HepG2 (cell line): Measurements from ENCODE around the gene CNTD1. TPM values are rescaled to one million over a fixed set of nuclear protein-coding genes. Genes with fewer than 3 reads are reported as not detected.

Source experiments
- ATAC-seq: fragments of 200-7000 bp; cut with Tn5 transposase; 3 replicates; pipeline ENCODE4 v1.9.1; 2020; ENCODE audit warnings: mild to moderate bottlenecking, moderate library complexity
- BruUV-seq: library from RNA; stranded (reverse); fragments of 400-500 nt; replicated peaks from 2 replicates; lab custom pipeline; 2021; lab: Mats Ljungman, UMichigan
- CTCF ChIA-PET: fragments of 300-600 bp; formaldehyde crosslinking; extraction: SDS; loops from one replicate; lab custom pipeline; 2021; ENCODE audit warnings: low total read pairs, inconsistent platforms, low intra/inter-chr PET ratio; lab: Yijun Ruan, JAX
- POLR2A ChIA-PET: fragments of 350-600 bp; sonication (Branson Sonifier 250); formaldehyde crosslinking; loops from one replicate; lab custom pipeline; 2020; ENCODE audit warnings: antibody characterized with exemption, inconsistent platforms; lab: Yijun Ruan, JAX
- DNase-seq: peaks from one replicate; pipeline ENCODE4 v3.0.0-alpha.2; 2015; ENCODE audit warnings: low spot score
- FAIRE-seq: peaks from 3 replicates; lab custom pipeline; 2011; peaks lifted over from hg19 to GRCh38; lab: Jason Lieb, UNC
- H2AFZ ChIP-seq: one replicate; pipeline ENCODE4 v1.6.1; 2011; ENCODE audit warnings: low read length, inconsistent platforms
- H3K27ac ChIP-seq: fragments of 300-600 bp; 3 replicates; pipeline ENCODE4 v1.8.0; 2011; ENCODE audit warnings: mixed run types, mild to moderate bottlenecking, mixed read lengths, low read length, inconsistent platforms; ENCODE audit not compliant: insufficient read depth; ENCODE audit errors: extremely low read length
- H3K27me3 ChIP-seq, 2 experiments: fragments of 200-600 bp in 1 of 2; 2 replicates in 1 of 2; 3 replicates in 1 of 2; pipeline versions ENCODE4 v1.6.0 to v1.8.0; 2011; ENCODE audit warnings: low read length in 2 of 2, mild to moderate bottlenecking in 2 of 2, moderate library complexity in 2 of 2, inconsistent platforms in 1 of 2; ENCODE audit not compliant: insufficient read depth in 2 of 2, control insufficient read depth in 1 of 2
- H3K36me3 ChIP-seq, 2 experiments: fragments of 200-600 bp in 1 of 2; replicated peaks in 1 of 2; 2 replicates in 1 of 2; 3 replicates in 1 of 2; pipeline versions ENCODE4 v1.5.1 to v1.8.0; 2011; ENCODE audit warnings: low read length in 2 of 2, inconsistent platforms in 1 of 2; ENCODE audit not compliant: insufficient read depth in 2 of 2, control insufficient read depth in 1 of 2
- H3K4me1 ChIP-seq: 2 replicates; pipeline ENCODE4 v1.5.1; 2012; ENCODE audit warnings: low read length, inconsistent platforms; ENCODE audit not compliant: insufficient read depth
- H3K4me2 ChIP-seq: 2 replicates; pipeline ENCODE4 v1.6.0; 2011; ENCODE audit warnings: low read depth, low read length, inconsistent platforms
- H3K4me3 ChIP-seq, 3 experiments: fragments of 200-600 bp in 1 of 3; sonication (generic), shearing (Covaris generic) in 1 of 3; replicated peaks in 1 of 3; 2 replicates each; pipeline ENCODE4 v1.5.1; 2011 to 2016; ENCODE audit warnings: low read length in 3 of 3, inconsistent platforms in 2 of 3, low read depth in 2 of 3, mild to moderate bottlenecking in 2 of 3, control low read depth in 1 of 3, mixed read lengths in 1 of 3; ENCODE audit not compliant: insufficient read depth in 1 of 3
- H3K79me2 ChIP-seq: one replicate; pipeline ENCODE4 v1.6.1; 2011; ENCODE audit warnings: low read length, inconsistent platforms; ENCODE audit not compliant: insufficient read depth
- H3K9ac ChIP-seq: 2 replicates; pipeline ENCODE4 v1.6.0; 2011; ENCODE audit warnings: mild to moderate bottlenecking, low read depth, low read length, inconsistent platforms; ENCODE audit not compliant: insufficient read depth
- H3K9me3 ChIP-seq: 2 replicates; pipeline ENCODE4 v1.5.1; 2012; ENCODE audit warnings: mild to moderate bottlenecking, low read length
- H4K20me1 ChIP-seq: 2 replicates; pipeline ENCODE4 v1.6.0; 2011; ENCODE audit warnings: inconsistent platforms, mild to moderate bottlenecking, low read length, moderate library complexity; ENCODE audit not compliant: insufficient read depth
- BCL3 ChIP-seq: sonication (generic); formaldehyde crosslinking; IDR thresholded peaks from 2 replicates; pipeline ENCODE4 v1.5.1; 2020; ENCODE audit warnings: mild to moderate bottlenecking, missing genetic modification reagents, moderate library complexity
- DNMT1 ChIP-seq: sonication (generic); formaldehyde crosslinking; IDR thresholded peaks from 2 replicates; pipeline ENCODE4 v1.5.1; 2020; ENCODE audit warnings: mild to moderate bottlenecking, missing genetic modification reagents
- KMT2A ChIP-seq: sonication (generic); formaldehyde crosslinking; IDR thresholded peaks from 2 replicates; pipeline ENCODE4 v1.4.0; 2020; ENCODE audit warnings: missing genetic modification reagents
- MTA1 ChIP-seq: sonication (generic); formaldehyde crosslinking; IDR thresholded peaks from 2 replicates; pipeline ENCODE4 v1.4.0; 2020; ENCODE audit warnings: missing genetic modification reagents, mild to moderate bottlenecking, borderline replicate concordance
- PAF1 ChIP-seq: IDR thresholded peaks from 2 replicates; pipeline ENCODE4 v1.6.1; 2016; ENCODE audit warnings: missing genetic modification reagents, missing compliant biosample characterization
- PAXIP1 ChIP-seq: sonication (generic); formaldehyde crosslinking; conservative IDR thresholded peaks from 2 replicates; pipeline ENCODE4 v1.4.0; 2020; ENCODE audit warnings: mild to moderate bottlenecking, missing genetic modification reagents, moderate library complexity
- PHF21A ChIP-seq: sonication (generic); formaldehyde crosslinking; IDR thresholded peaks from 2 replicates; pipeline ENCODE4 v1.5.0; 2020; ENCODE audit warnings: mild to moderate bottlenecking, missing genetic modification reagents
- PTBP1 ChIP-seq: fragments of 200-400 bp; formaldehyde crosslinking; IDR thresholded peaks from 2 replicates; pipeline ENCODE4 v1.6.1; 2018; ENCODE audit warnings: low read length, low read depth; ENCODE audit not compliant: poor library complexity, severe bottlenecking
- SAP130 ChIP-seq: IDR thresholded peaks from 2 replicates; pipeline ENCODE4 v1.6.1; 2016; ENCODE audit warnings: low read depth
- ZMAT5 ChIP-seq: sonication (generic); formaldehyde crosslinking; IDR thresholded peaks from 2 replicates; pipeline ENCODE4 v1.5.0; 2020; ENCODE audit warnings: mild to moderate bottlenecking, low read depth, missing genetic modification reagents, borderline replicate concordance
- ZNF34 ChIP-seq: sonication (generic); formaldehyde crosslinking; IDR thresholded peaks from 2 replicates; pipeline ENCODE4 v1.4.0; 2020; ENCODE audit warnings: mild to moderate bottlenecking, missing genetic modification reagents, borderline replicate concordance
- ZNF7 ChIP-seq: IDR thresholded peaks from 2 replicates; pipeline ENCODE4 v1.6.1; 2016; ENCODE audit warnings: missing biosample characterization, missing genetic modification reagents
- WGBS: methylation state at CpG from one replicate; pipeline ENCODE4 v1.1.6; 2017; ENCODE audit warnings: low lambda C conversion rate; 5-methylcytosine and 5-hydroxymethylcytosine counted together
- in situ Hi-C: cut with HindIII; loops from 2 replicates; pipeline ENCODE4 v1.10.0; 2017; ENCODE audit warnings: low pct_unique_long_range_greater_than_20kb; ENCODE audit not compliant: extremely low pct_ligation_motif_present
- intact Hi-C: fragments of 100-400 bp; cut with micrococcal nuclease; formaldehyde crosslinking; loops from one replicate; pipeline ENCODE4 v1.10.0; 2022; ENCODE audit not compliant: unreplicated experiment
- polyA plus RNA-seq, 8 experiments: library from polyadenylated mRNA; depleted of rRNA in 3 of 8; stranded (reverse) in 7 of 8; unstranded in 1 of 8; fragments of >200 nt; fragmentation: Illumina TruSeq in 4 of 8; extraction: Trizol in 4 of 8; gene quantifications; 2 replicates each; pipeline versions ENCODE4 v1.2.1 to v1.2.3, GENCODE V29; 2011 to 2016; ENCODE audit warnings: low read depth in 4 of 8, missing spikeins in 1 of 8, mixed read lengths in 1 of 8; ENCODE audit not compliant: insufficient read depth in 1 of 8
- total RNA-seq, 5 experiments: library from RNA; depleted of rRNA; stranded (reverse); fragments of >200 nt; fragmentation: Illumina TruSeq; extraction: Trizol; gene quantifications; 2 replicates each; pipeline ENCODE4 v1.2.3, GENCODE V29; 2016; ENCODE audit warnings: low read depth in 1 of 5
- TF ChIP-seq, protein P1 (sequence below): sonication (generic); formaldehyde crosslinking; IDR thresholded peaks from 2 replicates; pipeline ENCODE4 v1.4.0; 2020; ENCODE audit warnings: mild to moderate bottlenecking, missing genetic modification reagents
- TF ChIP-seq, protein P2 (sequence below): sonication (generic); formaldehyde crosslinking; conservative IDR thresholded peaks from 2 replicates; pipeline ENCODE4 v1.8.0; 2022; ENCODE audit warnings: mild to moderate bottlenecking, moderate library complexity, missing genetic modification reagents

Gene CNTD1
- total and polyA plus RNA-seq, 2 of the 13 experiments (the other 11 are each of a cell fraction or from before 2014, with no cell fraction given): 0.11 to 0.15 TPM

- Histone ChIP-seq H2AFZ (peak within 1 kb of the TSS; percentile 18), H3K4me3 (peak within 1 kb of the TSS; percentile 53 to 75 (median 59)), H3K27ac (no peak within 1 kb of the TSS), H3K27me3 (peaks cover 0 to 12% of the 10 kb centered on the region in 2 experiments; a peak in 2 of 5 replicates), H3K4me2 (peak within 1 kb of the TSS; percentile 90), H3K9me3 (no peaks in the 10 kb centered on the region), H3K4me1 (peaks cover 53% of the 10 kb centered on the region), H4K20me1 (no peaks in the 10 kb centered on the region), H3K79me2 (no peaks in the 10 kb centered on the region), H3K36me3 (no peaks in the 10 kb centered on the region), H3K9ac (peak within 1 kb of the TSS; percentile 64)
- CTCF ChIA-PET: interaction anchor here (0.6 to 0.9 kb wide), 2 partner anchors 40 to 165 kb away, joined by 3 to 4 read pairs; no protein-coding TSS in a partner anchor
- BruUV-seq: no TSS peak
- intact Hi-C loops: loop anchor here (5.0 kb wide), 1 partner anchor 184 kb away; the partner anchor contains the start of gene PSMC3IP
- POLR2A ChIA-PET: interaction anchor here (0.7 to 5.6 kb wide), 13 partner anchors 9 to 237 kb away, joined by 3 to 63 read pairs (median 4); partner anchors contain the start of genes BECN1, COA3, EZH1 and RETREG3
- ATAC-seq (peak; percentile 58), FAIRE-seq (no peak), DNase-seq (no peak)
- in situ Hi-C loops: loop anchor here (5.0 kb wide), 1 partner anchor 39 kb away; no protein-coding TSS in a partner anchor
- WGBS: 2% methylated on average over 56 of the region's 92 CpGs
- TF ChIP-seq PAXIP1 (CRISPR knock-in tag): no peak
- TF ChIP-seq, protein P1, sequence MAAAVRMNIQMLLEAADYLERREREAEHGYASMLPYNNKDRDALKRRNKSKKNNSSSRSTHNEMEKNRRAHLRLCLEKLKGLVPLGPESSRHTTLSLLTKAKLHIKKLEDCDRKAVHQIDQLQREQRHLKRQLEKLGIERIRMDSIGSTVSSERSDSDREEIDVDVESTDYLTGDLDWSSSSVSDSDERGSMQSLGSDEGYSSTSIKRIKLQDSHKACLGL (CRISPR knock-in tag): peak; percentile 75
- 0 out of 2 replicates have a peak, but pooled peaks have one; percentile 27 for TF ChIP-seq KMT2A
- peak; percentile 55 for TF ChIP-seq PTBP1
- TF ChIP-seq MTA1 (CRISPR knock-in tag): no peak
- no peak for TF ChIP-seq PAF1 (CRISPR knock-in tag)
- TF ChIP-seq SAP130 (CRISPR knock-in tag): peak; percentile 39
- TF ChIP-seq, protein P2, sequence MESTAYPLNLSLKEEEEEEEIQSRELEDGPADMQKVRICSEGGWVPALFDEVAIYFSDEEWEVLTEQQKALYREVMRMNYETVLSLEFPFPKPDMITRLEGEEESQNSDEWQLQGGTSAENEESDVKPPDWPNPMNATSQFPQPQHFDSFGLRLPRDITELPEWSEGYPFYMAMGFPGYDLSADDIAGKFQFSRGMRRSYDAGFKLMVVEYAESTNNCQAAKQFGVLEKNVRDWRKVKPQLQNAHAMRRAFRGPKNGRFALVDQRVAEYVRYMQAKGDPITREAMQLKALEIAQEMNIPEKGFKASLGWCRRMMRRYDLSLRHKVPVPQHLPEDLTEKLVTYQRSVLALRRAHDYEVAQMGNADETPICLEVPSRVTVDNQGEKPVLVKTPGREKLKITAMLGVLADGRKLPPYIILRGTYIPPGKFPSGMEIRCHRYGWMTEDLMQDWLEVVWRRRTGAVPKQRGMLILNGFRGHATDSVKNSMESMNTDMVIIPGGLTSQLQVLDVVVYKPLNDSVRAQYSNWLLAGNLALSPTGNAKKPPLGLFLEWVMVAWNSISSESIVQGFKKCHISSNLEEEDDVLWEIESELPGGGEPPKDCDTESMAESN: peak; percentile 70; the same call in 1 of the 2 replicates
- peak; percentile 44; the same call in 1 of the 2 replicates for TF ChIP-seq DNMT1 (CRISPR knock-in tag)
- TF ChIP-seq ZMAT5 (CRISPR knock-in tag): no peak
- peak; percentile 90; the same call in 1 of the 2 replicates for TF ChIP-seq BCL3 (CRISPR knock-in tag)
- TF ChIP-seq ZNF7: no peak
- TF ChIP-seq PHF21A (CRISPR knock-in tag): no peak
- TF ChIP-seq ZNF34 (CRISPR knock-in tag): no peak
Measured at GRCh38 chr17:42760652-42761581, 37.7 kb upstream of the CNTD1 start, which contains the start of gene RAMP2. RAMP2 (plus strand) TSS chr17:42761227; CDS start chr17:42761262, 35 bp downstream.
